Suprapubic skin (tissue), 4 donors: ENCODE data around the gene SIAH3.

Experiments
- POLR2A ChIP-seq, 2 donors: fragments of 450-650 bp; IDR thresholded peaks; one replicate each; pipeline ENCODE4 v1.6.1; 2017; ENCODE audit warnings: antibody characterized with exemption in 2 of 2, mild to moderate bottlenecking in 2 of 2, moderate library complexity in 2 of 2
- POLR2AphosphoS5 ChIP-seq, 3 donors: sonication (generic); formaldehyde crosslinking; IDR thresholded peaks; one replicate each; pipeline ENCODE4 v1.6.1; 2017; ENCODE audit warnings: antibody characterized with exemption in 3 of 3
- TF ChIP-seq, protein P1 (sequence below), 2 donors: fragments of 200-600 bp in 1 of 2; fragments of 450-650 bp in 1 of 2; sonication (generic) in 1 of 2; IDR thresholded peaks; one replicate each; pipeline ENCODE4 v1.5.1; 2016 to 2019; ENCODE audit warnings: antibody characterized with exemption in 2 of 2, mild to moderate bottlenecking in 1 of 2, moderate library complexity in 1 of 2

DNA sequence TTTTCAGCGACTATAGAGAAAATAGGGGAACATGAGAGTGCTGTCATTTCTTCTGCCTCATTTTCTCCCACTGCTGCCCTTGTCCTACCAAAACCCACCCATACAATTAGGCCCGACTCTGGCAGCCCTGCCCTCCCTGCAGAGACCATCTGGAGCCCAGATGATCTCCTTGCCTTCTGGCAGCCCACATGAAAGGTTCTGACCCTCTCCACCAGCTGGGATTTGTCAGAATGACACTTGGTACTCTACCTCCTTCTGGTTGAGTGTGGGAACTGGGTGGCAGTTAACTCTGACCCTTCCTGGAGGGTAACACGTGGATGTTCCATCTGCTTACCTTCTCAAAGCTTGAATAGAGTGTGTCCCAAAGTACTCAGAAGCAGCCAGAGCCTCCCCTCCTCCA, 21.0 kb upstream of the SIAH3 start:
- TF ChIP-seq POLR2A (IDR thresholded peaks at IDR 0.05) (no peak), POLR2AphosphoS5 (IDR thresholded peaks at IDR 0.05) (no peak)
- TF ChIP-seq, protein P1, sequence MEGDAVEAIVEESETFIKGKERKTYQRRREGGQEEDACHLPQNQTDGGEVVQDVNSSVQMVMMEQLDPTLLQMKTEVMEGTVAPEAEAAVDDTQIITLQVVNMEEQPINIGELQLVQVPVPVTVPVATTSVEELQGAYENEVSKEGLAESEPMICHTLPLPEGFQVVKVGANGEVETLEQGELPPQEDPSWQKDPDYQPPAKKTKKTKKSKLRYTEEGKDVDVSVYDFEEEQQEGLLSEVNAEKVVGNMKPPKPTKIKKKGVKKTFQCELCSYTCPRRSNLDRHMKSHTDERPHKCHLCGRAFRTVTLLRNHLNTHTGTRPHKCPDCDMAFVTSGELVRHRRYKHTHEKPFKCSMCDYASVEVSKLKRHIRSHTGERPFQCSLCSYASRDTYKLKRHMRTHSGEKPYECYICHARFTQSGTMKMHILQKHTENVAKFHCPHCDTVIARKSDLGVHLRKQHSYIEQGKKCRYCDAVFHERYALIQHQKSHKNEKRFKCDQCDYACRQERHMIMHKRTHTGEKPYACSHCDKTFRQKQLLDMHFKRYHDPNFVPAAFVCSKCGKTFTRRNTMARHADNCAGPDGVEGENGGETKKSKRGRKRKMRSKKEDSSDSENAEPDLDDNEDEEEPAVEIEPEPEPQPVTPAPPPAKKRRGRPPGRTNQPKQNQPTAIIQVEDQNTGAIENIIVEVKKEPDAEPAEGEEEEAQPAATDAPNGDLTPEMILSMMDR (IDR thresholded peaks at IDR 0.05) = no peak
